A673 (cell line): Measurements from ENCODE around the gene SDK1. TPM values are rescaled to one million over a fixed set of nuclear protein-coding genes. Genes with fewer than 3 reads are reported as not detected.
A peak's percentile ranks its signal among the peaks of the same experiment; 100 is the strongest.

Source experiments
- BruUV-seq: library from RNA; stranded (reverse); fragments of 400-500 nt; replicated peaks from 2 replicates; lab custom pipeline; 2021; lab: Mats Ljungman, UMichigan
- CTCF ChIA-PET: fragments of 300-600 bp; sonication (Branson Sonifier 250); formaldehyde crosslinking; loops from one replicate; lab custom pipeline; 2022; ENCODE audit warnings: antibody characterized with exemption; lab: Charles Lee
- POLR2A ChIA-PET: fragments of 300-600 bp; sonication (Branson Sonifier 250); formaldehyde crosslinking; loops from one replicate; lab custom pipeline; 2022; ENCODE audit warnings: antibody characterized with exemption; ENCODE audit not compliant: low non-redundant PET; lab: Charles Lee
- DNase-seq: peaks from one replicate; pipeline ENCODE4 v3.0.0-alpha.2; 2015; ENCODE audit warnings: low spot score
- H3K27ac ChIP-seq: fragments of 200-600 bp; sonication (generic); 2 replicates; pipeline ENCODE4 v1.5.1; 2016; ENCODE audit warnings: mixed run types, low read depth, mild to moderate bottlenecking, mixed read lengths, antibody characterized with exemption, low read length; ENCODE audit not compliant: poor library complexity, severe bottlenecking
- H3K27me3 ChIP-seq: fragments of 200-600 bp; sonication (generic); replicated peaks from 2 replicates; pipeline ENCODE4 v1.6.1; 2017; ENCODE audit warnings: mixed run types, low read depth, mild to moderate bottlenecking, mixed read lengths, antibody characterized with exemption, low read length; ENCODE audit not compliant: insufficient read depth, poor library complexity
- H3K36me3 ChIP-seq: fragments of 200-600 bp; sonication (generic); 2 replicates; pipeline ENCODE4 v1.6.1; 2016; ENCODE audit warnings: mixed run types, mild to moderate bottlenecking, mixed read lengths, antibody characterized with exemption, low read length; ENCODE audit not compliant: insufficient read depth, poor library complexity, severe bottlenecking
- H3K4me1 ChIP-seq: fragments of 200-600 bp; sonication (generic); 2 replicates; pipeline ENCODE4 v1.6.1; 2017; ENCODE audit warnings: mixed run types, mild to moderate bottlenecking, mixed read lengths, antibody characterized with exemption, low read length; ENCODE audit not compliant: insufficient read depth, poor library complexity, severe bottlenecking
- H3K4me3 ChIP-seq: fragments of 200-600 bp; sonication (generic); 2 replicates; pipeline ENCODE4 v1.5.1; 2016; ENCODE audit warnings: low read depth, mixed run types, mild to moderate bottlenecking, mixed read lengths, low read length; ENCODE audit not compliant: poor library complexity, severe bottlenecking
- H3K9me3 ChIP-seq: fragments of 200-600 bp; sonication (generic); 2 replicates; pipeline ENCODE4 v1.6.1; 2016; ENCODE audit warnings: mixed run types, low read depth, mild to moderate bottlenecking, mixed read lengths, antibody characterized with exemption, low read length; ENCODE audit not compliant: poor library complexity, severe bottlenecking
- CTCF ChIP-seq: fragments of 300-800, 200-600 bp; sonication (generic); conservative IDR thresholded peaks from 2 replicates; pipeline ENCODE4 v1.5.1; 2017; ENCODE audit warnings: low read depth, mild to moderate bottlenecking, antibody characterized with exemption, low read length, moderate library complexity, mixed read lengths
- EZH2 ChIP-seq: fragments of 200-600 bp; sonication (generic); IDR thresholded peaks from 2 replicates; pipeline ENCODE4 v1.6.1; 2017; ENCODE audit warnings: borderline replicate concordance, low read depth, mild to moderate bottlenecking, mixed read lengths, antibody characterized with exemption, low read length; ENCODE audit not compliant: poor library complexity, severe bottlenecking
- intact Hi-C: fragments of 100-400 bp; cut with micrococcal nuclease; formaldehyde crosslinking; loops from one replicate; pipeline ENCODE4 v1.10.0; 2022; ENCODE audit not compliant: unreplicated experiment
- total RNA-seq: library from RNA; stranded (reverse); gene quantifications from 2 replicates; pipeline ENCODE4 v1.2.3, GENCODE V29; 2021

SDK1 gene
- total RNA-seq, 1 experiment from 2014 or later: 14.7 TPM

GRCh38 chr7:3767917-3768777, 467.1 kb downstream of the SDK1 start:
- no peak overlapping the region for H3K27ac ChIP-seq
- ChIA-PET POLR2A (no interaction called here), CTCF (no interaction called here)
- DNase-seq: peak; percentile 19
- no TSS peak for BruUV-seq
- no peaks in the 10 kb centered on the region for H3K4me1 ChIP-seq
- H3K9me3 ChIP-seq: no peaks in the 10 kb centered on the region
- no peaks in the 10 kb centered on the region for H3K36me3 ChIP-seq
- TF ChIP-seq EZH2: no peak
- TF ChIP-seq CTCF: no peak
- intact Hi-C loops: no loop called here
- H3K4me3 ChIP-seq: no peak overlapping the region
- H3K27me3 ChIP-seq: no peaks in the 10 kb centered on the region

- no TSS peak for BruUV-seq
- POLR2A ChIA-PET: no interaction called here
- CTCF ChIA-PET: no interaction called here
- no peak for TF ChIP-seq EZH2
- TF ChIP-seq CTCF: no peak
- H3K36me3 ChIP-seq: no peaks in the 10 kb centered on the region
- intact Hi-C loops: no loop called here
- H3K27me3 ChIP-seq: no peaks in the 10 kb centered on the region
- H3K27ac ChIP-seq: no peak overlapping the region
- no peak for DNase-seq
- H3K4me1 ChIP-seq: no peaks in the 10 kb centered on the region
- H3K4me3 ChIP-seq: no peak overlapping the region
- H3K9me3 ChIP-seq: no peaks in the 10 kb centered on the region
Measured at GRCh38 chr7:3771906-3772305, 470.9 kb downstream of the SDK1 start.

- ChIA-PET POLR2A (no interaction called here), CTCF (no interaction called here)
- H3K27me3 ChIP-seq: no peaks in the 10 kb centered on the region
- BruUV-seq: no TSS peak
- no peak overlapping the region for H3K4me3 ChIP-seq
- no peak overlapping the region for H3K27ac ChIP-seq
- no peak for DNase-seq
- no peaks in the 10 kb centered on the region for H3K4me1 ChIP-seq
- intact Hi-C loops: no loop called here
- H3K9me3 ChIP-seq: peaks cover 15% of the 10 kb centered on the region
- H3K36me3 ChIP-seq: no peaks in the 10 kb centered on the region
- TF ChIP-seq EZH2 (no peak), CTCF (no peak)
Measured at GRCh38 chr7:3778345-3778744, 477.3 kb downstream of the SDK1 start.
